HEK293 (cell line): ENCODE results near the gene IL2RA.

Experiments used
- BCL11A ChIP-seq: fragments of 450-650 bp; formaldehyde crosslinking; IDR thresholded peaks from 2 replicates; pipeline ENCODE4 v1.5.1; 2016; ENCODE audit warnings: low read depth, missing biosample characterization, missing genetic modification characterization
- ZEB2 ChIP-seq: fragments of 450-650 bp; formaldehyde crosslinking; IDR thresholded peaks from 2 replicates; pipeline ENCODE4 v1.5.1; 2016; ENCODE audit warnings: missing biosample characterization, missing genetic modification characterization
- ZNF114 ChIP-seq: fragments of 450-650 bp; formaldehyde crosslinking; IDR thresholded peaks from 2 replicates; pipeline ENCODE4 v1.5.0; 2017; ENCODE audit warnings: missing biosample characterization, missing genetic modification characterization
- ZNF426 ChIP-seq: fragments of 450-650 bp; formaldehyde crosslinking; IDR thresholded peaks from 2 replicates; pipeline ENCODE4 v1.5.1; 2017; ENCODE audit warnings: missing biosample characterization, missing genetic modification characterization, mild to moderate bottlenecking, inconsistent platforms, moderate library complexity
- ZNF747 ChIP-seq: fragments of 450-650 bp; formaldehyde crosslinking; IDR thresholded peaks from 2 replicates; pipeline ENCODE4 v1.5.1; 2016; ENCODE audit warnings: missing biosample characterization, missing genetic modification characterization
- TF ChIP-seq, protein P1 (sequence below): fragments of 450-650 bp; IDR thresholded peaks from 2 replicates; pipeline ENCODE4 v1.5.1; 2018; ENCODE audit warnings: missing biosample characterization, missing genetic modification characterization
- TF ChIP-seq, protein P2 (sequence below): fragments of 450-650 bp; formaldehyde crosslinking; IDR thresholded peaks from 2 replicates; pipeline ENCODE4 v1.5.1; 2016; ENCODE audit warnings: missing biosample characterization, missing genetic modification characterization
- TF ChIP-seq, protein P3 (sequence below): sonication (generic); formaldehyde crosslinking; IDR thresholded peaks from 2 replicates; pipeline ENCODE4 v1.8.1; 2022; ENCODE audit warnings: mild to moderate bottlenecking, moderate library complexity, missing genetic modification reagents
- TF ChIP-seq, protein P4 (sequence below): fragments of 450-650 bp; formaldehyde crosslinking; IDR thresholded peaks from 2 replicates; pipeline ENCODE4 v1.5.1; 2016; ENCODE audit warnings: missing biosample characterization, missing genetic modification characterization
- TF ChIP-seq, protein P5 (sequence below): fragments of 450-650 bp; formaldehyde crosslinking; IDR thresholded peaks from 2 replicates; pipeline ENCODE4 v1.5.1; 2016; ENCODE audit warnings: missing biosample characterization, missing genetic modification characterization

DNA sequence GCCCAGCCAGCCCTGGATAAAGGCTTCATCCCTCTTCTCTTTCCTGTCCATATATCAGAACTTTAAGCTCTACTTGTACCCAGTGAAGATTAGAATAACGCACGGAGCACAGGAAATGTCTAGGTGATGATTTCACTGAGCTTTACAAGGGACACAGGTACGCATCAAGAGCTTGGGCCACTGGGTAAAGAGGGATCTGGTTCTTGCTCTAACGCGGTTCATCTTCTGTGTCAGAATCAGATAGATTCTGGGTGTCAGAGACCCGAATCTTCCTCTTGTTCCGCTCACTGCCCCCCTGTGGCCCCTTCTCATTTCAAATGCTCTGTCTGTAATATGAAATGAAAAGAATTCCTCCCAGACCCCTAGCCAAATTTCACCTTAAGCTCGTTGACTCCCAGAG, 24.7 kb downstream of the IL2RA start:
- TF ChIP-seq, protein P1, sequence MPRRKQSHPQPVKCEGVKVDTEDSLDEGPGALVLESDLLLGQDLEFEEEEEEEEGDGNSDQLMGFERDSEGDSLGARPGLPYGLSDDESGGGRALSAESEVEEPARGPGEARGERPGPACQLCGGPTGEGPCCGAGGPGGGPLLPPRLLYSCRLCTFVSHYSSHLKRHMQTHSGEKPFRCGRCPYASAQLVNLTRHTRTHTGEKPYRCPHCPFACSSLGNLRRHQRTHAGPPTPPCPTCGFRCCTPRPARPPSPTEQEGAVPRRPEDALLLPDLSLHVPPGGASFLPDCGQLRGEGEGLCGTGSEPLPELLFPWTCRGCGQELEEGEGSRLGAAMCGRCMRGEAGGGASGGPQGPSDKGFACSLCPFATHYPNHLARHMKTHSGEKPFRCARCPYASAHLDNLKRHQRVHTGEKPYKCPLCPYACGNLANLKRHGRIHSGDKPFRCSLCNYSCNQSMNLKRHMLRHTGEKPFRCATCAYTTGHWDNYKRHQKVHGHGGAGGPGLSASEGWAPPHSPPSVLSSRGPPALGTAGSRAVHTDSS = no peak
- no peak for TF ChIP-seq ZNF426 (tag by site-specific recombination)
- no peak for TF ChIP-seq ZNF114 (tag by site-specific recombination)
- TF ChIP-seq, protein P2, sequence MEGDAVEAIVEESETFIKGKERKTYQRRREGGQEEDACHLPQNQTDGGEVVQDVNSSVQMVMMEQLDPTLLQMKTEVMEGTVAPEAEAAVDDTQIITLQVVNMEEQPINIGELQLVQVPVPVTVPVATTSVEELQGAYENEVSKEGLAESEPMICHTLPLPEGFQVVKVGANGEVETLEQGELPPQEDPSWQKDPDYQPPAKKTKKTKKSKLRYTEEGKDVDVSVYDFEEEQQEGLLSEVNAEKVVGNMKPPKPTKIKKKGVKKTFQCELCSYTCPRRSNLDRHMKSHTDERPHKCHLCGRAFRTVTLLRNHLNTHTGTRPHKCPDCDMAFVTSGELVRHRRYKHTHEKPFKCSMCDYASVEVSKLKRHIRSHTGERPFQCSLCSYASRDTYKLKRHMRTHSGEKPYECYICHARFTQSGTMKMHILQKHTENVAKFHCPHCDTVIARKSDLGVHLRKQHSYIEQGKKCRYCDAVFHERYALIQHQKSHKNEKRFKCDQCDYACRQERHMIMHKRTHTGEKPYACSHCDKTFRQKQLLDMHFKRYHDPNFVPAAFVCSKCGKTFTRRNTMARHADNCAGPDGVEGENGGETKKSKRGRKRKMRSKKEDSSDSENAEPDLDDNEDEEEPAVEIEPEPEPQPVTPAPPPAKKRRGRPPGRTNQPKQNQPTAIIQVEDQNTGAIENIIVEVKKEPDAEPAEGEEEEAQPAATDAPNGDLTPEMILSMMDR (tag by site-specific recombination) = no peak
- TF ChIP-seq, protein P3, sequence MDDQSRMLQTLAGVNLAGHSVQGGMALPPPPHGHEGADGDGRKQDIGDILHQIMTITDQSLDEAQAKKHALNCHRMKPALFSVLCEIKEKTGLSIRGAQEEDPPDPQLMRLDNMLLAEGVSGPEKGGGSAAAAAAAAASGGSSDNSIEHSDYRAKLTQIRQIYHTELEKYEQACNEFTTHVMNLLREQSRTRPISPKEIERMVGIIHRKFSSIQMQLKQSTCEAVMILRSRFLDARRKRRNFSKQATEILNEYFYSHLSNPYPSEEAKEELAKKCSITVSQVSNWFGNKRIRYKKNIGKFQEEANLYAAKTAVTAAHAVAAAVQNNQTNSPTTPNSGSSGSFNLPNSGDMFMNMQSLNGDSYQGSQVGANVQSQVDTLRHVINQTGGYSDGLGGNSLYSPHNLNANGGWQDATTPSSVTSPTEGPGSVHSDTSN = no peak
- no peak for TF ChIP-seq ZNF747 (tag by site-specific recombination)
- no peak for TF ChIP-seq BCL11A (tag by site-specific recombination)
- TF ChIP-seq, protein P4, sequence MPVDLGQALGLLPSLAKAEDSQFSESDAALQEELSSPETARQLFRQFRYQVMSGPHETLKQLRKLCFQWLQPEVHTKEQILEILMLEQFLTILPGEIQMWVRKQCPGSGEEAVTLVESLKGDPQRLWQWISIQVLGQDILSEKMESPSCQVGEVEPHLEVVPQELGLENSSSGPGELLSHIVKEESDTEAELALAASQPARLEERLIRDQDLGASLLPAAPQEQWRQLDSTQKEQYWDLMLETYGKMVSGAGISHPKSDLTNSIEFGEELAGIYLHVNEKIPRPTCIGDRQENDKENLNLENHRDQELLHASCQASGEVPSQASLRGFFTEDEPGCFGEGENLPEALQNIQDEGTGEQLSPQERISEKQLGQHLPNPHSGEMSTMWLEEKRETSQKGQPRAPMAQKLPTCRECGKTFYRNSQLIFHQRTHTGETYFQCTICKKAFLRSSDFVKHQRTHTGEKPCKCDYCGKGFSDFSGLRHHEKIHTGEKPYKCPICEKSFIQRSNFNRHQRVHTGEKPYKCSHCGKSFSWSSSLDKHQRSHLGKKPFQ (tag by site-specific recombination) = no peak
- no peak for TF ChIP-seq ZEB2
- TF ChIP-seq, protein P5, sequence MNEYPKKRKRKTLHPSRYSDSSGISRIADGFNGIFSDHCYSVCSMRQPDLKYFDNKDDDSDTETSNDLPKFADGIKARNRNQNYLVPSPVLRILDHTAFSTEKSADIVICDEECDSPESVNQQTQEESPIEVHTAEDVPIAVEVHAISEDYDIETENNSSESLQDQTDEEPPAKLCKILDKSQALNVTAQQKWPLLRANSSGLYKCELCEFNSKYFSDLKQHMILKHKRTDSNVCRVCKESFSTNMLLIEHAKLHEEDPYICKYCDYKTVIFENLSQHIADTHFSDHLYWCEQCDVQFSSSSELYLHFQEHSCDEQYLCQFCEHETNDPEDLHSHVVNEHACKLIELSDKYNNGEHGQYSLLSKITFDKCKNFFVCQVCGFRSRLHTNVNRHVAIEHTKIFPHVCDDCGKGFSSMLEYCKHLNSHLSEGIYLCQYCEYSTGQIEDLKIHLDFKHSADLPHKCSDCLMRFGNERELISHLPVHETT (tag by site-specific recombination) = no peak
